Measurements from ENCODE around the gene TMEM178B. TPM values are rescaled to one million over a fixed set of nuclear protein-coding genes. Genes with fewer than 3 reads are reported as not detected.

The TMEM178B gene
- total RNA-seq, 4 donors from 2014 or later: 0.42 to 2.5 (median 0.92) TPM

GRCh38 chr7:141511676-141512396, 438.0 kb downstream of the TMEM178B start:
- no peak overlapping the region for H3K27ac ChIP-seq (replicated peaks in 1 of 4)
- TF ChIP-seq CTCF (IDR thresholded peaks at IDR 0.05) (no peak), POLR2A (IDR thresholded peaks at IDR 0.05; ENCODE audit: low read depth) (no peak), EP300 (IDR thresholded peaks at IDR 0.05) (no peak), POLR2AphosphoS5 (IDR thresholded peaks at IDR 0.05) (no peak)
- intact Hi-C loops (cut with DNase I): no loop called here
- WGBS: 11% methylated on average over 33 of the region's 36 CpGs
- H3K4me1 ChIP-seq: peaks cover 5 to 11% (median 11%) of the 10 kb centered on the region in 4 donors
- no peak for DNase-seq (ENCODE audit: extremely low spot score)
- H3K36me3 ChIP-seq: no peaks in the 10 kb centered on the region
- peaks cover 0 to 10% (median 0%) of the 10 kb centered on the region in 4 donors for H3K9me3 ChIP-seq
- H3K27me3 ChIP-seq: peaks cover 0 to 56% (median 6%) of the 10 kb centered on the region in 4 donors
- H3K4me3 ChIP-seq: peak overlapping the region; percentile 5 to 41 (median 16)

GRCh38 chr7:141512597-141512996, 438.7 kb downstream of the TMEM178B start:
- Histone ChIP-seq H3K27ac (replicated peaks in 1 of 4) (no peak overlapping the region), H3K27me3 (peaks cover 0 to 53% (median 6%) of the 10 kb centered on the region in 4 donors), H3K4me1 (peaks cover 5 to 11% (median 11%) of the 10 kb centered on the region in 4 donors), H3K9me3 (peaks cover 0 to 10% (median 0%) of the 10 kb centered on the region in 4 donors), H3K4me3 (no peak overlapping the region), H3K36me3 (no peaks in the 10 kb centered on the region)
- TF ChIP-seq POLR2A (IDR thresholded peaks at IDR 0.05; ENCODE audit: low read depth) (no peak), POLR2AphosphoS5 (IDR thresholded peaks at IDR 0.05) (no peak), CTCF (IDR thresholded peaks at IDR 0.05) (no peak), EP300 (IDR thresholded peaks at IDR 0.05) (no peak)
- DNase-seq (ENCODE audit: extremely low spot score): no peak
- intact Hi-C loops (cut with DNase I): no loop called here
- 87% methylated on average over 2 of the region's 2 CpGs for WGBS

- intact Hi-C loops (cut with DNase I): no loop called here
- Histone ChIP-seq H3K4me1 (peaks cover 5 to 11% (median 11%) of the 10 kb centered on the region in 4 donors), H3K27ac (replicated peaks in 1 of 4) (no peak overlapping the region), H3K9me3 (peaks cover 0 to 10% (median 0%) of the 10 kb centered on the region in 4 donors), H3K36me3 (no peaks in the 10 kb centered on the region), H3K27me3 (peaks cover 0 to 47% (median 6%) of the 10 kb centered on the region in 4 donors), H3K4me3 (no peak overlapping the region)
- TF ChIP-seq POLR2AphosphoS5 (IDR thresholded peaks at IDR 0.05): no peak
- no peak for TF ChIP-seq CTCF (IDR thresholded peaks at IDR 0.05)
- TF ChIP-seq EP300 (IDR thresholded peaks at IDR 0.05): no peak
- TF ChIP-seq POLR2A (IDR thresholded peaks at IDR 0.05; ENCODE audit: low read depth): no peak
- WGBS: 85% methylated on average over 1 of the region's 1 CpG
- DNase-seq (ENCODE audit: extremely low spot score): no peak
These were observed 439.9 kb downstream of the TMEM178B start for GRCh38 chr7:141513720-141514119.

GRCh38 chr7:141515941-141516340, 442.1 kb downstream of the TMEM178B start:
- TF ChIP-seq EP300 (IDR thresholded peaks at IDR 0.05) (no peak), CTCF (IDR thresholded peaks at IDR 0.05) (no peak), POLR2AphosphoS5 (IDR thresholded peaks at IDR 0.05) (no peak)
- 41% methylated on average over 4 of the region's 4 CpGs for WGBS
- peaks cover 0 to 28% (median 5%) of the 10 kb centered on the region in 4 donors for H3K27me3 ChIP-seq
- DNase-seq (ENCODE audit: extremely low spot score): no peak
- H3K9me3 ChIP-seq: peaks cover 0 to 10% (median 0%) of the 10 kb centered on the region in 4 donors
- intact Hi-C loops (cut with DNase I): no loop called here
- peaks cover 5 to 11% (median 11%) of the 10 kb centered on the region in 4 donors for H3K4me1 ChIP-seq
- H3K4me3 ChIP-seq: no peak overlapping the region
- H3K36me3 ChIP-seq: no peaks in the 10 kb centered on the region
- H3K27ac ChIP-seq (replicated peaks in 1 of 4): no peak overlapping the region

Measured in esophagus muscularis mucosa (tissue), 4 donors.